T-helper 17 cell (primary cell): ENCODE data around the gene SF3B5. TPM values are rescaled to one million over a fixed set of nuclear protein-coding genes. Genes with fewer than 3 reads are reported as not detected.
A peak's percentile ranks its signal among the peaks of the same experiment; 100 is the strongest.

Experiments
- ATAC-seq: fragments of 150-1000 bp; cut with Tn5 transposase; 2 replicates; pipeline ENCODE4 v1.10.0; 2021; ENCODE audit warnings: mild to moderate bottlenecking, moderate library complexity
- DNase-seq, 3 donors: peaks; one replicate each; pipeline versions ENCODE4 v3.0.0 to v3.0.0-alpha.2; 2020 to 2021
- H3K9me3 ChIP-seq: one replicate; pipeline ENCODE4 v1.7.0; 2013; ENCODE audit warnings: low read length, mild to moderate bottlenecking; ENCODE audit not compliant: control insufficient read depth, poor library complexity, severe bottlenecking
- H3K27ac Mint-ChIP-seq: one replicate; pipeline ENCODE4 v1.8.0; 2022; ENCODE audit warnings: mild to moderate bottlenecking, moderate library complexity, mixed read lengths
- H3K27me3 Mint-ChIP-seq: one replicate; pipeline ENCODE4 v1.8.0; 2022; ENCODE audit warnings: mixed read lengths
- H3K36me3 Mint-ChIP-seq: one replicate; pipeline ENCODE4 v1.8.0; 2022; ENCODE audit warnings: low read depth, mixed read lengths
- H3K4me1 Mint-ChIP-seq: one replicate; pipeline ENCODE4 v1.8.0; 2022; ENCODE audit warnings: mild to moderate bottlenecking, mixed read lengths
- H3K4me3 Mint-ChIP-seq: one replicate; pipeline ENCODE4 v1.8.0; 2022; ENCODE audit warnings: mild to moderate bottlenecking, moderate library complexity, mixed read lengths
- total RNA-seq, 4 donors: library from RNA in 2 of 4; stranded (reverse) in 2 of 4; gene quantifications; one replicate each; pipeline ENCODE4 v1.2.3 and lab custom pipeline; 2022 to 2026

Gene SF3B5
- total RNA-seq, 2 donors from 2014 or later, result 143 to 175 TPM

DNA sequence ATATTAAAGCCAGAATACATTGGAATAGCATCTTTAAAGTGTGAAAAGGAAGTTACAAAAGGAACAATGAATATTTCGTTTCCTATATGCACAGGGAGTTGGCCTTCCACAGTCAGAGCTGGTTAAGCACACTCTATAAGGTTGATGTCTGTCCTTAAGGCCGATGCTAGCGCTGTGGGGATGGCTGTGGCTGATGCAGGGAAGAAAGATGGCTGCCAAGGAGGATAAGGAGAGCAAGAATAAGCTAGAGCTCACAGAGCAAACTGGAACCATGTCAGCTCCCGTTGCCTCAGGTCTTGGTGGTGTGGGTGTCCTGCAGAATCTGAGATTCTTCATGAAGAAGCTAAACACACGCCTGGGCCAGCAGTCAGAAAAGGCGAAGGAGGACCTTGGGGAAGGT, 34.1 kb upstream of the SF3B5 start:
- no peak overlapping the region for H3K4me3 Mint-ChIP-seq

DNA sequence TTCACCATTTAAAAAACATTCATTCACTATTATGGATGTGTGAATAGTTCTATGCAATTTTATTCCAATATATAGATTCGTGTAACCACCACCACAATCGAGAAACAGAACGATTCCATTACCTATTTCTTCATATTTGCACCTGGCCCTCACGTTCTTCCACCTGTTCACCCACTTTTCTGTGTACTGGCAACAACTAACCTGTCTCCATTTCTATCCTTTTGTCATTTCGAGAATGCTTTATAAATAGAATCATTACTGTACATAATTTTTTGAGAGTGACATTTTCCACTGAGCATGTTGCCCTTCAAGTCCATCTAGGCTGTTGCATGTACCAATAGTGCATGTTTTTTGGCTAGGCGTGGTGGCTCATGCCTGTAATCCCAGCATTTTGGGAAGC, 31.7 kb upstream of the SF3B5 start:
- peaks cover 13% of the 10 kb centered on the region for H3K4me1 Mint-ChIP-seq
- DNase-seq, result no peak
- H3K4me3 Mint-ChIP-seq, result no peak overlapping the region
- no peak overlapping the region for H3K27ac Mint-ChIP-seq
- ATAC-seq, result no peak
- peaks cover 4% of the 10 kb centered on the region for H3K36me3 Mint-ChIP-seq
- H3K9me3 ChIP-seq, result no peaks in the 10 kb centered on the region
- peaks cover 20% of the 10 kb centered on the region for H3K27me3 Mint-ChIP-seq

More for the DNA sequence above, 34.1 kb upstream of the SF3B5 start:
- Mint-ChIP-seq H3K4me1 (peaks cover 13% of the 10 kb centered on the region), H3K27ac (no peak overlapping the region), H3K27me3 (peaks cover 15% of the 10 kb centered on the region), H3K36me3 (peaks cover 2% of the 10 kb centered on the region)
- ATAC-seq (no peak), DNase-seq (no peak)
- H3K9me3 ChIP-seq, result no peaks in the 10 kb centered on the region

- H3K9me3 ChIP-seq, result no peaks in the 10 kb centered on the region
- Mint-ChIP-seq H3K36me3 (peaks cover 2% of the 10 kb centered on the region), H3K4me3 (no peak overlapping the region), H3K27ac (no peak overlapping the region), H3K4me1 (no peaks in the 10 kb centered on the region), H3K27me3 (peaks cover 19% of the 10 kb centered on the region)
- no peak for DNase-seq
- ATAC-seq, result no peak
Observed at GRCh38 chr6:144123836-144124235, 28.5 kb upstream of the SF3B5 start.

DNA sequence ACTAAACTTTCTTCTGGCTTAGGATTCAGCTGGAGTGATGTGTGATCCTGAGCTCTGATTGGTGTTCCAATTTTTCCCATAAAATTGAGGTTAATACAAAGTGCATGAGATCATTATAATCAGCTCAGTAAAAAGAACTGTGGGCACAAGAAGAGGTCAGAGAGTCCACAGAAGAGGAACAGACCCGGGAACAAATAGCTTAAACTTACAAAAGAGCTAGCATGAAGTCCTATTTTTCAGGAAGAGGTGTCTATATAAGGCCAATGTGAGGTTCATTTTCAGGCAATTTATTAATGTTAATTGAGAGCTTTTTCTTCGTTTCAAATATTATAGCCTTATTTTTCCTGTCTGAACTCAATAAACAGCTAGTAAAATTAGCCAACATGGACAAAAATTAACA, 28.0 kb upstream of the SF3B5 start:
- Mint-ChIP-seq H3K27me3 (peaks cover 15% of the 10 kb centered on the region), H3K36me3 (peaks cover 2% of the 10 kb centered on the region), H3K4me3 (no peak overlapping the region), H3K4me1 (no peaks in the 10 kb centered on the region), H3K27ac (no peak overlapping the region)
- no peak for ATAC-seq
- DNase-seq, result no peak
- no peaks in the 10 kb centered on the region for H3K9me3 ChIP-seq

DNA sequence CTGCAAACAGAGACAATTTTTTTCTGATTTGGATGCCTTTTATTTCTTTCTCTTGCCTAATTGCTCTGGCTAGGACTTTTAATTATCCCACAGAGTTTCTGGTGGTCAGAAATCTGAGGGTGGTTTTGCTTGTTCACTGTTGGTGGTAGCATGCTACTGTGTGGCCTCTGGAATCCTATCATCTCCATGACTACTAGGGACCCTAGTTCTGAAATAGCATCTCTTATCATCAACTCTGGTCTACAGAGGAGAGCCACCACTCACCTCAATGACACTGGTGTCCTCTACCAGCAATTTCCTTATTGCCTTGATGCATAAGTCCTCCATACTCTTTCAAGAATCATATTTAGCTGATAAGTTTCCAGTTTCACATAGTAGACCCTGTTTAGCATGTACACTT, 27.5 kb upstream of the SF3B5 start:
- Mint-ChIP-seq H3K27me3 (peaks cover 12% of the 10 kb centered on the region), H3K4me3 (no peak overlapping the region), H3K4me1 (no peaks in the 10 kb centered on the region), H3K36me3 (peaks cover 2% of the 10 kb centered on the region), H3K27ac (no peak overlapping the region)
- no peak for ATAC-seq
- DNase-seq, result no peak
- no peaks in the 10 kb centered on the region for H3K9me3 ChIP-seq

DNA sequence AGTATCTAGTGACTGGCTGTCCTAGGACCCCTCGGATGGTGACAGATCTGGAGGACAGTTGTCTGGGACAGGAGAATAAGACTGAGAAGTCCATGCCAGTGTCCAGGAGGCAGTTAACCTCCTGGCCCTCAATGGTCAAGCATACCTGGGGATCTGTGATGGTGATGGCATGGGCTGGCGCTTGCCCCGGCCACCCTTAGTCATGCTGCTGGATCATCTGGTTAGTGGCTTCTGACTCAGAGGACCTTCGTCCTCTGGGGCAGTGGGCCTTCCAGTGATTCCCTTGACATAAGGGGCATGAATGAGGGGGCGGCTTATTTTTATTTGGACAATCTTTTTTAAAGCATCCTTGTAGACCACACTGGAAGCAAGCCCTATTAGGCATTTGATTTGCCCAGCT, 24.0 kb upstream of the SF3B5 start:
- Mint-ChIP-seq H3K4me1 (no peaks in the 10 kb centered on the region), H3K36me3 (peaks cover 2% of the 10 kb centered on the region), H3K4me3 (no peak overlapping the region), H3K27me3 (peaks cover 12% of the 10 kb centered on the region), H3K27ac (no peak overlapping the region)
- H3K9me3 ChIP-seq, result no peaks in the 10 kb centered on the region
- ATAC-seq (no peak), DNase-seq (no peak)

DNA sequence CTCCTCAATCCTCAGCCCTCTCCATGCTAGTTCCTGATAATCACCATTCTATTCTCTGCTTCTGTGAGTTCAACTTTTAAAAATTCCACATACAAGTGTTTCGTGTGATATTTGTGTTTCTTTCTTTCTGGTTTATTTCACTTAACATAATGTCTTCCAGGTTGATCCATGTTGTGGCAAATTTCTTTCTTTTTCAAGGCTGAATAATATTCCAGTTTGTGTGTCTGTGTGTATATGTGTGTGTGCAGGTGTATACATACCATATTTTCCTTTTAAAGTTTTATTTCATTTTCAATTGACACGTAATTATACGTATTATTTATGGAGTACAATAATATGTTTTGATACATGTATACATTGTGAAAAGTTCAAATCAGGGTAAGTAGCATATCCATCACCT, 19.8 kb upstream of the SF3B5 start:
- no peaks in the 10 kb centered on the region for H3K9me3 ChIP-seq
- no peaks in the 10 kb centered on the region for H3K36me3 Mint-ChIP-seq
- ATAC-seq (no peak), DNase-seq (no peak)
- no peak overlapping the region for H3K4me3 Mint-ChIP-seq
- no peak overlapping the region for H3K27ac Mint-ChIP-seq
- no peaks in the 10 kb centered on the region for H3K4me1 Mint-ChIP-seq
- H3K27me3 Mint-ChIP-seq, result no peaks in the 10 kb centered on the region

- Mint-ChIP-seq H3K36me3 (no peaks in the 10 kb centered on the region), H3K4me1 (no peaks in the 10 kb centered on the region), H3K4me3 (no peak overlapping the region), H3K27me3 (no peaks in the 10 kb centered on the region), H3K27ac (no peak overlapping the region)
- no peaks in the 10 kb centered on the region for H3K9me3 ChIP-seq
- ATAC-seq, result no peak
- no peak for DNase-seq
Observed at GRCh38 chr6:144113366-144113765, 18.0 kb upstream of the SF3B5 start.

GRCh38 chr6:144110210-144110609, 14.8 kb upstream of the SF3B5 start:
- DNase-seq, result no peak
- H3K9me3 ChIP-seq, result no peaks in the 10 kb centered on the region
- Mint-ChIP-seq H3K4me1 (no peaks in the 10 kb centered on the region), H3K27me3 (no peaks in the 10 kb centered on the region), H3K36me3 (no peaks in the 10 kb centered on the region), H3K4me3 (no peak overlapping the region), H3K27ac (no peak overlapping the region)
- ATAC-seq, result no peak

GRCh38 chr6:144106206-144106605, 10.8 kb upstream of the SF3B5 start:
- no peaks in the 10 kb centered on the region for H3K27me3 Mint-ChIP-seq
- no peaks in the 10 kb centered on the region for H3K36me3 Mint-ChIP-seq
- no peak overlapping the region for H3K4me3 Mint-ChIP-seq
- DNase-seq, result no peak
- H3K4me1 Mint-ChIP-seq, result peaks cover 2% of the 10 kb centered on the region
- no peak overlapping the region for H3K27ac Mint-ChIP-seq
- H3K9me3 ChIP-seq, result no peaks in the 10 kb centered on the region
- ATAC-seq, result no peak

DNA sequence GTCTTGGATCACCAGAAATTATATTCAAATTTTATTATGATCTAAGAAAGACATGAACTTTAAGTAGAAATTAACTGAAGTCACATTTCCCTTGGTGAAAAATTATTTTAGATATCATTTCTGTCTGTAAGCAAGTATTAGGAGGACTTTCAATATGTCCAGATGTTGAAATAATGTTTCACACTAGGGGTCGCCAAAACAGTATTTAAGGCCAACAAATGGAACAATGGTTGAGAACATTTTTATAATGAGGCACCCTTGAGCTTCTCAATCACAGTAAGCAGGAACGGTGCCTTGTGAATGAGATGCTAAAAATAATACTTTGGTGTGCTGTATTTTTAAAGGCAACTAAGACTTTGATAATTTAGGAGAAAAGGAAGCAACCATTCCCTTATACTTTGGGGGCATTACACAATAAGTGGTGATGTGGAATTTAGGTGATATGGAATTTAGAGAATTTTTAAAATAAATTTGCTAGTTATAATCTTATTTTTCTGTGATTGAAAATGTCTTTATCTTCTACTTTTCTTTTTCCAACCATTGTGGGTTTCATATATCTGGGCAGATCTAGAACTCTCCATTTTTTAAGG, 9.6 kb upstream of the SF3B5 start:
- no peak overlapping the region for H3K27ac Mint-ChIP-seq
- no peaks in the 10 kb centered on the region for H3K36me3 Mint-ChIP-seq
- DNase-seq (peak in 1 of 3 donors; percentile 24), ATAC-seq (peak; percentile 82)
- H3K9me3 ChIP-seq, result no peaks in the 10 kb centered on the region
- no peaks in the 10 kb centered on the region for H3K27me3 Mint-ChIP-seq
- H3K4me3 Mint-ChIP-seq, result no peak overlapping the region
- peaks cover 2% of the 10 kb centered on the region for H3K4me1 Mint-ChIP-seq

GRCh38 chr6:144104488-144104887, 9.1 kb upstream of the SF3B5 start:
- no peak for ATAC-seq
- H3K4me1 Mint-ChIP-seq, result peaks cover 2% of the 10 kb centered on the region

DNA sequence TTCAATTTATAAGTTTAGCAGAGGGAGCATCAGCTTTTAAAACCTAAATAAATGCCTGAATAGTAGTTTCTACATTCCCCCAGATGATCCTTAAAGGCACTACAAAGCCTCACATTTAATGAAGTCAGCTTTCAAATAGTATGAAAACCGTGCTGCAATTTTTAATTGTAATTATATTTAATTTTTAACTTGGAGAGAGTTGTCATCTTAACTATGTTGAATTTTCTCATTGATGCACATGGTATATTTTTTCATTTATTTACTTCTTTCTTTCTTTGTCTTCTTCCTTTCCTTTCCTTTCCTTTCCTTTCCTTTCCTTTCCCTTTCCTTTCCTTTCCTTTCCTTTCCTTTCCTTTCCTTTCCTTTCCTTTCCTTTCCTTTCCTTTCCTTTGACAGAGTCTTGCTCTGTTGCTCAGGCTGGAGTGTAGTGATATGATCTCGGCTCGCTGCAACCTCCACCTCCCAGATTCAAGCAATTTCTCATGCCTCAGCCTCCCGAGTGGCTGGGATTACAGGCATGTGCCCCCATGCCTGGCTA, 7.7 kb upstream of the SF3B5 start:
- no peaks in the 10 kb centered on the region for H3K36me3 Mint-ChIP-seq
- peaks cover 2% of the 10 kb centered on the region for H3K4me1 Mint-ChIP-seq
- H3K27me3 Mint-ChIP-seq, result no peaks in the 10 kb centered on the region
- no peak for DNase-seq
- ATAC-seq, result no peak
- H3K9me3 ChIP-seq, result no peaks in the 10 kb centered on the region
- no peak overlapping the region for H3K27ac Mint-ChIP-seq
- H3K4me3 Mint-ChIP-seq, result no peak overlapping the region

More at GRCh38 chr6:144104488-144104887, 9.1 kb upstream of the SF3B5 start:
- Mint-ChIP-seq H3K27me3 (no peaks in the 10 kb centered on the region), H3K4me3 (no peak overlapping the region), H3K27ac (no peak overlapping the region), H3K36me3 (no peaks in the 10 kb centered on the region)
- no peaks in the 10 kb centered on the region for H3K9me3 ChIP-seq
- DNase-seq, result no peak

- H3K9me3 ChIP-seq, result no peaks in the 10 kb centered on the region
- H3K27me3 Mint-ChIP-seq, result no peaks in the 10 kb centered on the region
- ATAC-seq (no peak), DNase-seq (no peak)
- H3K4me3 Mint-ChIP-seq, result no peak overlapping the region
- H3K4me1 Mint-ChIP-seq, result peaks cover 17% of the 10 kb centered on the region
- no peak overlapping the region for H3K27ac Mint-ChIP-seq
- peaks cover 3% of the 10 kb centered on the region for H3K36me3 Mint-ChIP-seq
Observed at GRCh38 chr6:144098993-144099392, 3.6 kb upstream of the SF3B5 start.
